HG03039 (cell line): ENCODE measurements around the gene PPP2R2C.
A peak's percentile ranks its signal among the peaks of the same experiment; 100 is the strongest.

ENCODE experiments used
- ATAC-seq: cut with Tn5 transposase; IDR thresholded peaks from one replicate; pipeline ENCODE4 v1.9.1; 2021; ENCODE audit warnings: mild to moderate bottlenecking, moderate library complexity; ENCODE audit not compliant: unreplicated experiment

PPP2R2C gene

DNA sequence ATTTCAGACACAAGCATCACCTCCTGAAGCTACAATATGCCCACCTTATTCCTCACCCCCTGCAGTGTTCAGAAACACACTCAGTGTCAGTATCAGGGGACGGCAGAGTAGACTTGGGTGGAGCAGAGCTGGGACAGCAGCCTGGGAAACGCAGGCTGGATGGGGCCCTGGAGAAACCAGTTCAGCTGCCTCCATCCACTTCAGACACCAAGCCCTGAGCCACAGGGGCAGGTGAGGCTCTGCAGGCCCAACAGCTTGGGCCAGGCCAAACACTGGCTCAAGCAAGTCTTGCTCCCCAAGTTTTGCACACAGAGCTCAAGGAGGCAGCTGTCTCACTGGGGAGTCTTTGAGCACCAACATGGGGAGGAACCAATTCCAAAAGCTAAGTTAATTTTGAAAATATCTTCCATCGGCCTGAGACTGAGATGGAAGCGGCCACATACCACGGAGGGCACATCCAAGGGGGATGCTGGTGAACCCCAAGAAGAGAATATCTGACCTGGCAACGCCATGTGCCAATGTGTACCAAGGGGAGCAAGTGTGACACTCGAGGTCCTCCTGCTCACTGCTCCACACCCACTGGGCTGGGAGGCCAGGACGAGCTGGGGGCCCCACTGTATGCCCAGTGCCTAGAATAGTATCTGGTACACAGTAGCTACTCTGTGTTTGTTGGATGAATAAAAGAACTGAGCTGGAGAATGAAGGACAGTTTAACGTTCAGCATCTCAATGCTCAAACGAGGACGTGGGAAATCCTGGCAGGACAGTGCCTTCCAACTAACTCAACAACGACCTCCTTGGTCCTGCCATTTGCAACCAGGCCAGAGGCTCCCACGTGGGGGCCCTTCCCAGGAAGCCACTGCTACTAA, 45.6 kb downstream of the PPP2R2C start:
- no peak for ATAC-seq

DNA sequence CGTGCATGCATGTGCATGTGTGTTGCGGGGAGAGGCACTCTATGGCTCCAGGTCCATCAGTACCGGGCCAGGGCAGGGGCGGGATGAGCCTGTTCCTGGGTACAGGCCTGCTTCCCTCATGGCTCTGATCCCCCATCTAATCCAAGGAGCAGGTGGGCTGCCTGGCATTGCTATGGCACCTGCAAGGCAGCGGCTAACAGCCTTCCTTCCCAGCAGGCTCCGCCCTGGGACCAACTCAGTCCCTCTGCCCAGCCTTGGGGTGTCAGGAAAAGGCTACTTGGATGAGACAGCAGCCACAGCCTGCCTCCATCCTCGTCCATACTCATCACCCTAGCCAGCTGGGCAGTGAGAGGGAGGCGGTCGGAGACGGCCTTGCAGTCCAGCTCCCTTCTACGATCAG, 46.5 kb downstream of the PPP2R2C start:
- no peak for ATAC-seq

DNA sequence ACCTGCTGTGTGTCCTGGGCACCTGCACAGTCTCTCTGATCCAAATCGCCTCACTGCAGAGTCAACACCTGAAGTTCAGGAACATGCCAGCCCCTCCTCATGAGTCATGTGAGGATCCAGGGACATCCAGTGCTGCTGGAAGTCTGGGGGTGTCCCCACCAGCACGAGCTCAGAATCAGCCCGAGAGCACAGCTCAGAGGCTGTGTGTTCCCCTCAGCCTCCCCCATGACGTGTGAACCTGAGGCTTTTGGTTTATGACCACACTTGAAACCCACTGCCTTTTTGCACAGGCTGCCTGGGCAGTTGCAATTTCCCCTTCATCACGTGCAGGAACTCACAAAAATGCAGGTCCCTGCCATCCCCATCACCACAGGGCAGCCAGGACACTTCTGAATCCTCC, 47.1 kb downstream of the PPP2R2C start:
- no peak for ATAC-seq

DNA sequence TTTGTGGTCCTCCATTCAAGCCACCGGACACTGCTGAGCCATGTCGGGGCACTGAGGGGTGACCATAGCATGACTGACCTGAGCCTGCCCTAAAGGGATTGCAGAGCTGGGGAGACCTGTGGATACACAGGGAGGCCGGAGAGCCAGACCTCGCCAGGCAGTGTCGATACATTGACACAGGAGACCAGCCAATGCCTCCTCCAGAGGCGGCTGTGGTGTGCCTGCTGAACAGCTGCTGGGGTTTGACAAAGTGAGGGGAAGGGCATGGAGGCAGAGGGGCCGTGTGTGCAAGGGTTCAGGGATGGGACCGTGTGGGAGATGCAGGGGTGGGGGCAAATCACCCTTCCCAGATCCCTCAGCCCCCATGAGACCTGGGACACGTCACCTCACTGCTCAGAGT, 48.0 kb downstream of the PPP2R2C start:
- no peak for ATAC-seq

DNA sequence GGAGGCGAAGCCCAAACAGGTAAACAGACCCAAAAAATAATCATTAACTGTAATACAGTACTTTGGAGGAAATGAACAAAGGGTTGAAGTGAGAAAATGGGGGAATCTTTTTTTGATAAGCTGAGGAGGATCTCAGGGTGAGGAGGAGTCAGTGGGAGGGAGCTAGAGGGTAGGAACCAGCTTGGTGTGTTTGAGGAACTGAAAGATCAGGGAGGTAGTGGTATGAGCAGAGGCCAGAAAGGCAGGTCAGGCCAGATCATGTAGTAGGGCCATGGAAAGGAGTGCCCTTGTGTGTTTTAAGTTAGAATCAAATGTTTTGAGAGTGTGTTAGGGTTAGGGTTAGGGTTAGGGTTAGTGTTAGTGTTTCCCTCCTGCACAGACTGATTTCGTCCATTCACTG, 48.8 kb downstream of the PPP2R2C start:
- ATAC-seq = peak; percentile 87

DNA sequence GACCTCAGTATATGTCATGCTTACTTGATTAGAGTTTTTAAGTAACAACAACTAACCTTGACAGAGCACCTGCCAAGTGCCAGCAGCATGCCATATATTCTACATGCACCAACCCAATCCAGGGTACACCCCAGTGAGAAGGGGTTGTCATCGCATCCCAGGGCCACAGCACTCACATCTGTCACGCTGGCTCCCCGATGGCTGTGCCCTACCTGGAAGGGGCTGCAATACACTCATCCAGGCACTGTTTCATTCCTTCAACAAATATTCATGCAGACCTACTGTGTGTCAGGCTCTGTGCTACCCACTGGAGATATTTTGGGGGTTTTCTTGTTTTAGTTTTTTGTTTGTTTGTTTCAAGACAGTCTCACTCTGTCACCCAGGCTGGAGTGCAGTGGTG, 49.5 kb downstream of the PPP2R2C start:
- ATAC-seq = no peak

DNA sequence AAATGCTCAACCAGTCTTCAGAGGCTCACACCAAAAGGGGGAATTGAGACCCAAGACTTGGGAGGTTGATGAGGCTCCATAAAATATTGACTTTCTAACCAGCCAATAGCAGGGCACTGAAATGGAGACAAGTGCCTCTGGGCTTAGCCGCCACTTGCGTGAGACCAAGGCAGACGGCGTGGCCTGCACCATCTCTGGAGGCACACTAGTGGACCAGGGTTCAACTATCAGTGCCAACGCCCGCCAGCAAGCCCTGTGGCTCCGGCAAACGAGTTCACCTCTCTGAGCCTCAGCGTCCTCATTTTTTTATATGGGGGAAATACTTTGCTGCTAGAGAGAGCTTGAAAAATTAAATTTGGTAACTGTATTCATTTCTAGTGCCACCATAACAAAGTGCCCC, 50.3 kb downstream of the PPP2R2C start:
- ATAC-seq = no peak

DNA sequence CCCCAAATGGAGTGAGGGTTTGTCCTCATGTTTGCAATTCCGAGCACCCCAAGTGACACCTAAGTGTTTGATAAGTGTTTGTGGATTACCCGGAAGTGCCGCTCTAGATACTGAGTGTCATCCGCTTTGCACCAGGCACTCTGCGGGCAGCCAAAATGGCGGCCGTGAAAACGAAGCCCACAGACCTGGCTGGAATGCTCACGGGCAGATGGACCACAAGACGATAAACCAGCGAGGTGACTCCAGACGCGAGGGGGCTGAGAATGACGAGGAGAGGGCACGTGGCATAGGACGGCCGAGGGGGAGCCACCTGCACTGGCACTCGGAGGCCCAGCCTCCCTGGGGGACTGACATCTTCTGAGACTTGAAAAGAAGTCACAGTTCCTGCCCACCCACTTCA, 51.0 kb downstream of the PPP2R2C start:
- no peak for ATAC-seq

DNA sequence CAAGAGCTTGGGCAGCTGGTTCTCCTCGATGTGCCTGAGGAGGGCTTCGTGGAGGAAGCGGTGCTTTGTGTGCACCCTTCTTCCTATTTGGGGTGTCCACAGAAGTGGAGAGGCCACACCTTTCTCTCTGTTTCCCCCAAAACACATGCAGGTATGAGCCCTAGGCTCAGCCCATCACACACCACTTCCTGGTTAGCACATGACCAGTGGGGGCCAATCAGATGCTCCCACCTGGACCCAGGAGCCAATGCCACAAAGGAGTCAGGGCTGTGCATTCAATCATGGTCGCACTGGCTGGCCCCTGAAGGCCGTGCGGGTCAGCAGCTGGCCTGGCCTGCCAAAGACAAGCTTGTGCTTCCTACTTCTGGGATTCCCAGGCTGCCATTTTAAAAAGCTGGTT, 51.4 kb downstream of the PPP2R2C start:
- ATAC-seq = no peak

DNA sequence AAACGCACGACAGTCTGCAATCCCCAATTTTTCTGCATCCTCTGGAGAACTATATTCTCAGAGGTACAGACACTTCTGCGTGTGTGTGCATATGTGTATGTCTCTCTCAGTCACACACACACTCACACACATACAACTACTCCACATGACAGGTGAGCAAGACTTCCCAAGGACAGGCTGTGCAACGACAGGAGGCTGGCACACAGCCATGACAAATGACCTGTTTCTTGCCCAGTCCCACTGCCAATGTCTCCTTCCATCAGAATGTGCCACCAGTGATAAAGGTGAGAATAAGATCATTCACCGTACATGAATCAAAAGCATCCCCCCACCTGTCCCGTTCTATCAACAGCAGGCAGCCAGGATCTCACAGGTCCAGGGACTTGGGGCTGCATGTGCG, 52.4 kb downstream of the PPP2R2C start:
- ATAC-seq = no peak

DNA sequence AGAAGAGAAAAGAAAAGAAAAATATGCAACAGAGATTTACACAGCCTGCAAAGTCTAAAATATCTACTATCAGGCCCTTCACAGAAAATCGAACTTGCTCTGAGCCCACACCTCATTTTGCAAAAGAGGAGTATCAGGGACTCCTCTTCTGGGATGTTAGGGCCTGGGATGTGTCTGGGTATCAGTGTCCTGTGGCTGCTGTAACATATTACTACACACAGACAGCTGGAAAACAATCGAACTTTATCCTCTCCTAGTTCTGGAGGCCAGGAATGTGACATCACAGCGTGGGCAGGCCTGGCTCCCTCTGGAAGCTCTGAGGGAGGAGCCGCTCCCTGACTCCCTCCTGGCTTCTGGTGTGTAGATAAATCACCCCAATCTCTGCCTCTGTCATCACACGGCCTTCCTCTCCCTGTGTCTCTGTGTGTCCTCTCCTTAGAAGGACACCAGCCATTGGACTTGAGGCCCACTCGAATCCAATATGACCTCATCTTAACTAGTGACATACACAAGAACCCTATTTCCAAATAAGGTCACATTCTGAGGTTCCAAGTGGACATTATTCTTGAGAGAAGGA, 52.9 kb downstream of the PPP2R2C start:
- no peak for ATAC-seq

DNA sequence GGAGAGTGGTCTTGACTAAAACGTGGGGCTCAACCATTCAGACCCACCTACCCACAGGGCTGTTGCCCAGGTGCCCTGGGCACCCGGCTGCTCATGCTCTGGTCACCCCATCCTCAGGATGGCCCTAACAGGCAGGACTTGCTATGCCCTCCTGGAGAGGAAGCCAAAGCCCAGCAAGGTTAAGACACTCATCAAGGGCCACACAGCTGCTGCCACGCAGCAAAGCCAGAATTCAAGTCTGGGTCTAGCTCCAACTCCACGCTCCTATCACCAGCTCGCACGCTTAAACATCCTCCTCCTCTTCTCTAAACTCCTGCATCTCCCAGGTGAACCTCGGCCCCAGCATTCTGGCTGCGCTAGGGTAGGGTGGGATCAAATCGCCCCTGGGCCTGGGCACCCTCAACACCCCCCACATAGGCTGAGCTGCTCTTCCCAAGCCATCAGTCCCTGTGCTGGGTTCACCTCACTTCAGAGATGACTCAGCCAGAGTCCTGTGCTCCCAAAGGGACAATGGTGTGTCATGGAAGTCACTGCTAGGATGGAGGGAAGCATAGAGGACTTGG, 54.1 kb downstream of the PPP2R2C start:
- ATAC-seq = no peak

DNA sequence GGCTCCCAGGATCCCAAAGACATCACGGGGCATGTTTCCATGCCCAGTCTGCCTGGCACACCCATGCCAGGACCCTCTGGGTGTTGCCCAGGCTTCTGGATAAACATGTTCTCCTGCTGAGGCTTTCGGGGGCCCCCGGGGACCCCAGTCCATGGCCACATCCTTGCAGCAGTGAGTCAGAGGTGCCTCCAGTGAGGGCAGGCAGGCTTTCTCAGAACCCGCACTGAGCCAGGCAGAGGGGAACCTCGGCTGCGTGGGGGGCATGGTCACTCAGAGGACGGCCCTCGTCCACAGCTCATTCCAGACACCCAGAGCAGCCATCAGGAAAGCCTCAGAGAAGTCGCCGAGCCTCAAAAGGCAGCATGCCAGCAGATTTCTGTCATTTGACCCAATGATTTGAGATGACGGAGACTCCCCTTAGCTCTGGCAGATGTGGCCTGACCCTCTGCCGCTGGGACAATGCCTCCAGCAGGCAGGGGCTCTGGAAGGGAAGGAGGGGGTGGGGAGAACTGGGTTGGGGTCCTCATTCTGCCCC, 54.8 kb downstream of the PPP2R2C start:
- ATAC-seq = no peak

DNA sequence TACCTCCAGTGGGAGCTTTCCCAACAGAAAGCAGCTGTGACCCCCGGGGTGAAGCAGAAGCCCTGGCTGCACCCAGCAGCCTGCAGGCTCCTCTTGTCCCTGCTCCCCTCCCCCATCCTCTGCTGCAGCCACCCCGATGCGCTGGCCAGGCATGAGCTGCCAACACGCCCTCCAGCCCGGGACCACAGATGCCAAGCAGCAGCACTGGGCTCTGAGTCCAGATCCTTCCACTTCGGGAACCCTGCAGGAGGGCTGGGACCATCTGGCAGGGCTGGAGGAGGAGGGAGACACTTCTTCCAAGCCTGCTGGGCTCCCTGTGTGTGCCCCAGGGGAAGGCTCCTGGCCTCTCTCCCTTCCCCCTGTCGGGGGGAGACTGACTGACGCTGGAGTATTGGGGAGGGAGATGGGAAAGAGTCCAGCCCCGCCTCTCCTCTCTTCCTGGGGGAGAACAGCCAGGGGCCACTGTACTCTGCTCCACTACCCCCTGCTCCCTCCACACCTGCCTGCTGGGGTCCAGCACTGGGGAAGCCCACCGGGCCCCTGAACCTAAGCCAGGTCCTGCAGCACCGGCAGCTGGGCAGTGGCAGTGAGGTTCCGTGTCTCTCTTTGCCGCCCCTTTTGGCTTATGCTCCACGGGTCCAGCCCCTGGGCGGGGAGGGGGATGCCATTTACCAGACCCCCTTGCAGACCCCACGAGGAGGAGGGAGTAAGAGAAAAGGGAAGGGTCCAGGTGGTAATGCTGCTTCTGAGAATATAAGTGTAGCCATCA, 55.7 kb downstream of the PPP2R2C start:
- ATAC-seq = no peak

DNA sequence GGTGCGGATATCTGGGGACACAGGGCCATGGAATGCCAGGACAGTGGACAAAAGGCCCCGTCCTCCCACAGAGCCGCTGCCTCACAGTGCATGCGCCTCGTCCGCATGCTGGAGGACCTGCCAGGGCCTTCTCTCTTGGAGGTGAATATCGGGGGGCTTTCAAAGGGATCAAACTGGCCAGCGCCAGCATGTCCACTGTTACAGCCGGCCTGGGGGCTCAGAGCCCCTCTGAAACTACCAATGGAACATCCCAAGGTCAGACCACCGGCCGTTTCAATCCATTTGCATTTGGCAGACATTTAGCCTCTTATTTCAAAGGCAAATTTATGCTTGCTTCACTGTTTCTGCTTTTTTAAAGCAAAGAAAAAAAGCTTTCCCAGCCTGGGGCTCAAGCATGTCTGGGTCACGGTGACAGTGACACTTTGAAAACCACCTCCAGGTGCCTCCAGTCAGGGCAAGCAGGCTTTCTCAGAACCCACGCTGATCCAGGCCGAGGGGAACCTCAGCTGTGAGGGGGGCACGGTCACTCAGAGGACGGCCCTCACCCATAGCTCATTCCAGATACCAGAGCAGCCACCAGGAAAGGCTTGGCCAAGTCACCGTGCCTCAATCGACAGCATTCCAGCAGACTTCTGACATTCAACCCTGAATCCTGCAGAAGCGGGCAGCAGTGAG, 57.2 kb downstream of the PPP2R2C start:
- ATAC-seq = no peak

DNA sequence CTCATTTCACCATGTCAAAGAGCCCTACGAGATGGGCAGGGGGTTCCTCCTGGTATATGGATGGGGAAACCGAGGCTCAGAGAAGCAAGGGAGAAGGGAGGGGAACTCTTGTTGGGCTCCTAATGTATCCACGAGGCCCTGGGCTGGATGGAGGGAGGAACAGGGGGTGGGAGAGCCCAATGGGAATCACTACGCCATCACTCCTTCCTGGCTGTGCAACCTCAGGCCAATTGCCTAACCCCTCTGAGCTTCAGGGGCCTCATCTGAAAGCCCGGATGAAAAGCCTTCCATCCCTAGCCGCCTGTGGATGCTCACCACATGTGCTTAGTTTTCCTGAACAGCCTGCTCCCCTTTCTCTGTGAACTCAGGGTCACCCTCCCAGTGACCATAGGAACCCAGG, 57.8 kb downstream of the PPP2R2C start:
- ATAC-seq = no peak

DNA sequence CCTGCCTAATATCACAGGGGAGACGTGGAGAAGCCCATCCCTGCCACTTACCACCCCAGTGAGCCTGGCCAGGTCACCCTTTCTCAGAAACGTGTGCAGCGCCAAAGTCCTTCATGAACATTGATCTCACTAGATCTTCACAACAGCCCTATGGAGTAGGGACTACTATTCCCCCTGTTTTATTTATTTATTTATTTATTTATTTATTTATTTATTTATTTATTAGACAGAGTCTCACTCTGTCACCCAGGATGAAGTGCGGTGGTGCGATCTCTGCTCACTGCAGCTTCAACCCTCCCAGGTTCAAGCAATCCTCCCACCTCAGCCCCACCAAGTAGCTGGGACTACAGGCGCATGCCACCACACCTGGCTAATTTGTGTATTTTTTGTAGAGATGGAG, 61.8 kb downstream of the PPP2R2C start:
- ATAC-seq = no peak

DNA sequence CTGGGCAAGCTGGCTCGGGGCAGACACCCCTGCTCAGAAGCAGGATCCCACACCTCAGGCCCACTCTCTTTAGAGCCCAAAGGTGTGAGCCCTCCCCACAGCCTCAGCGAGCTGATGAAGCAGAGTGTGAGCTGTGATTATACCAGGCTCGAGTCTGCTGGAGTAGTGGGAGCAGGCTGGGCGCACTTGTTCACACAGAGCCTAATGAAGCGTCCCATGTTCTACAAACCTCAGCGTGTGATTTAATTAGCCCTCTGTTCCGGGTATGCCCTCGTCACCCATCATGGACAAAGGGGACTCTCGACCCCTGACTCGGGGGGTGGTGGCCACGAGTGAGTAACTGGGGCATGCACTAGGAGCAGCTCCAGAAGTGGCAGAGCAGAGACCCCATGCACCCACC, 62.3 kb downstream of the PPP2R2C start:
- ATAC-seq = no peak

DNA sequence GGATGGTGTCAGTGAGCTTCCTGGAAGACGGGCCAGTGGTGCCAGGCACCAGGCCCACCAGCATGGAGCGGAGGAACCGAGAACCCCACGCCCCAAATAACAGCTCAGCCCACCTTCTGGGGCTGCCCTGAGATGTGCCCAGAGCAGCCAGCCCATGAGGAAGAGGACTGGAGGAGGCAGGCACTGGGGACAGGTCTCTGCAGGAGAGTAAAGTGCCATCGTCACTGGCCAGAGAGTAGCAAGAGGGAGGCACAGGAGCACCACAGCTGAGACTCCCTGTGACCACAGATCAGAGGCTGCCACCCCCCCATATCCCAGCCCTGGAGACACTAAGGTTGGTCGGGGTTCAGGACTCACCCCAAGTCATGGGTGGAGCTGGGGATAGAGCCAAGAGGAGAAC, 63.0 kb downstream of the PPP2R2C start:
- no peak for ATAC-seq

DNA sequence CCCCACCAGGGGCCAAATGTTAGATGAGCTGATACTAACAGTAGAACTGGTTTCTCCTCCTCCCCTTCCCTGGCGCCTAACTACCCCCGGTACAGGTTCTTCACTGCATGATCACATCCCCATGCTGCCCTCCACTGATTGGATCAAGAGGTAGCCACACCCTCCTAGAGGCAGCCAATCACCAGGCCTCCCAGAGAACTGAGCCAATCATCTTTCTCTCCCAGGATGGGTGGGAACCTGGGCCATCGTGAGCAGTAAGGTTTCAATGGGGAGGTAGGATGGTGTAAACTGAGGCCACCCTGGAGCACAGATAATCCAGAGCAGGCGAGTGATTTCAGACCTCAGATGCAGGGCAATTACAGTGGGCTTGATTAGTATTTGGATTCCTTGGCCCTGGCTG, 64.2 kb downstream of the PPP2R2C start:
- no peak for ATAC-seq

DNA sequence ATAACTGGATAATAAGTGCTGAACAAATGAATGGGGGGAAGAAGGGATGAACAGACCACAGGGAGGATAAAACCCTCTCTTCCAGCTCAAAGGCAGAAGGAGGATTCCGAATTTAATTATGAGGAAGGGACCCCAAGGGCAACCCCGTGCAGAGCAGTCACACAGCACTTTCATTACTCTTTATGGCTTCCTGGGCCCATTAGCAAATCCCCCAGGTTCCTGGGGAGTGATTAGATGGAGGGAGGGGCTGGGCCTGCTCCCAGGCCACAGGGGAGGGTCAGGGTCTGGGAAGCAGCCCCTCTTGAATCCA, 67.1 kb downstream of the PPP2R2C start:
- no peak for ATAC-seq
